Lower lobe of right lung (tissue), 2 donors: ENCODE measurements around the gene MAMDC2. TPM values are rescaled to one million over a fixed set of nuclear protein-coding genes. Genes with fewer than 3 reads are reported as not detected.
"Not testable (repeated sequence)": the region's sequence is repeated elsewhere in the genome, so short reads cannot be mapped to it uniquely, and the experiment has no call there.

ENCODE experiments used
- ATAC-seq, 2 donors: fragments of 200-7000 bp; cut with Tn5 transposase; one replicate each; pipeline ENCODE4 v1.9.1; 2020 to 2022; ENCODE audit warnings: mild to moderate bottlenecking in 2 of 2, moderate library complexity in 2 of 2
- DNase-seq: peaks from one replicate; pipeline ENCODE4 v3.0.0-alpha.2; 2020
- H3K27ac ChIP-seq: fragments of 200-600 bp; one replicate; pipeline ENCODE4 v1.8.0; 2022
- H3K27me3 ChIP-seq: fragments of 200-600 bp; one replicate; pipeline ENCODE4 v1.8.0; 2022; ENCODE audit warnings: low read depth
- H3K36me3 ChIP-seq: fragments of 200-600 bp; one replicate; pipeline ENCODE4 v1.8.0; 2022; ENCODE audit warnings: mild to moderate bottlenecking
- H3K4me1 ChIP-seq: fragments of 200-600 bp; one replicate; pipeline ENCODE4 v1.8.0; 2022
- H3K4me3 ChIP-seq: fragments of 200-600 bp; one replicate; pipeline ENCODE4 v1.8.0; 2022; ENCODE audit warnings: mild to moderate bottlenecking
- H3K9me3 ChIP-seq: fragments of 200-600 bp; one replicate; pipeline ENCODE4 v1.8.0; 2022
- intact Hi-C: fragments of 100-400 bp; cut with DNase I; formaldehyde crosslinking; loops from one replicate; pipeline ENCODE4 v1.11.0; 2022
- total RNA-seq: library from RNA; stranded (reverse); fragmentation: NEBNext Ultra II Directional; extraction: Animal tissue kit (Norgen Biotek cat#: 25700); gene quantifications from one replicate; pipeline ENCODE4 v1.2.1, GENCODE V29; 2021
- TF ChIP-seq, protein P1 (sequence below): fragments of 200-600 bp; IDR thresholded peaks from one replicate; pipeline ENCODE4 v1.8.0; 2022; ENCODE audit warnings: antibody characterized with exemption, mild to moderate bottlenecking
- donor health status: DM: no; HTN: yes; CAD: no; lungs with severe emphysema.

Gene MAMDC2
- total RNA-seq, 1 donor from 2014 or later = 35.1 TPM

DNA sequence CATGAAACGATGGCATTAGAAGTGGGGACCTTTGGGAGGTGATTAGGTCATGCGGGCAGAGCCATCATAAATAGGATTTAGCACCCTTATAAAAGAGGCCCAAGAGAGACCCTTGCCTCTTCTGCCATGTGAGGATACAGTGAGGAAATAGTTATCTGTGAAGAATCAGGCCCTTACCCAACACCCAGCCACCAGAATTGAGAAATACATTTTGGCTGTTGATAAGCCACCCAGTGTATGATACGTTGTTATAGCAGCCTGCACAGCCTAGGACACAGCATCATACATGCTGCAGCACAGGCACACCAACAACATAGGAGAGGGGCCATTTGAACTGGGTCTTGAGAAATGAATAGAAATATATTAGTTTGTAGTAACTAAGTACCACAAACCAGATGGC is 8.0 kb upstream of the MAMDC2 start:
- Histone ChIP-seq H3K9me3 (no peaks in the 10 kb centered on the region), H3K4me3 (no peak overlapping the region), H3K27ac (no peak overlapping the region), H3K4me1 (no peaks in the 10 kb centered on the region), H3K27me3 (no peaks in the 10 kb centered on the region), H3K36me3 (no peaks in the 10 kb centered on the region)
- TF ChIP-seq, protein P1, sequence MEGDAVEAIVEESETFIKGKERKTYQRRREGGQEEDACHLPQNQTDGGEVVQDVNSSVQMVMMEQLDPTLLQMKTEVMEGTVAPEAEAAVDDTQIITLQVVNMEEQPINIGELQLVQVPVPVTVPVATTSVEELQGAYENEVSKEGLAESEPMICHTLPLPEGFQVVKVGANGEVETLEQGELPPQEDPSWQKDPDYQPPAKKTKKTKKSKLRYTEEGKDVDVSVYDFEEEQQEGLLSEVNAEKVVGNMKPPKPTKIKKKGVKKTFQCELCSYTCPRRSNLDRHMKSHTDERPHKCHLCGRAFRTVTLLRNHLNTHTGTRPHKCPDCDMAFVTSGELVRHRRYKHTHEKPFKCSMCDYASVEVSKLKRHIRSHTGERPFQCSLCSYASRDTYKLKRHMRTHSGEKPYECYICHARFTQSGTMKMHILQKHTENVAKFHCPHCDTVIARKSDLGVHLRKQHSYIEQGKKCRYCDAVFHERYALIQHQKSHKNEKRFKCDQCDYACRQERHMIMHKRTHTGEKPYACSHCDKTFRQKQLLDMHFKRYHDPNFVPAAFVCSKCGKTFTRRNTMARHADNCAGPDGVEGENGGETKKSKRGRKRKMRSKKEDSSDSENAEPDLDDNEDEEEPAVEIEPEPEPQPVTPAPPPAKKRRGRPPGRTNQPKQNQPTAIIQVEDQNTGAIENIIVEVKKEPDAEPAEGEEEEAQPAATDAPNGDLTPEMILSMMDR = no peak
- ATAC-seq = no peak
- DNase-seq = no peak
- intact Hi-C loops = no loop called here

DNA sequence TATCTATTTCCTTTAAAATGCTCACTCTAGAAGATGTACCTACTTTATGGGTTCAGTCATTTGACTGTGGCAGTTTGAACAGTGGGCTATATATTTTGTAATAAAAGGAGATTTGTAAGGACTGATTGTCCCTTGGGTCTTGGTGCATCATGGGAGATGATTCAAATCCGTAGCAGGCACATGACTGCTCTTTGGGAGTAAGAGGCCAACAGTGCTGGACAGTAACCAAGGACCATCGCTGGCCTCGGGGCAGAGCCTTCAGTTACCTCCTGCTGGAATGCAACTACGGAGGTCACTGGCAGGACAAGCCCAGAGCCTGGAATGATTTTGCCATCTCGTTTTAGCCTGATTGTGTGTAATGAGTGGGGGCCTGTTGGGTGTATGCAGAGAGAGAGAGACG is 7.0 kb upstream of the MAMDC2 start:
- H3K4me1 ChIP-seq = no peaks in the 10 kb centered on the region
- intact Hi-C loops = no loop called here
- TF ChIP-seq, protein P1 = no peak
- DNase-seq (no peak), ATAC-seq (no peak)
- H3K27ac ChIP-seq = no peak overlapping the region
- H3K27me3 ChIP-seq = no peaks in the 10 kb centered on the region
- no peaks in the 10 kb centered on the region for H3K9me3 ChIP-seq
- H3K36me3 ChIP-seq = no peaks in the 10 kb centered on the region
- H3K4me3 ChIP-seq = no peak overlapping the region

DNA sequence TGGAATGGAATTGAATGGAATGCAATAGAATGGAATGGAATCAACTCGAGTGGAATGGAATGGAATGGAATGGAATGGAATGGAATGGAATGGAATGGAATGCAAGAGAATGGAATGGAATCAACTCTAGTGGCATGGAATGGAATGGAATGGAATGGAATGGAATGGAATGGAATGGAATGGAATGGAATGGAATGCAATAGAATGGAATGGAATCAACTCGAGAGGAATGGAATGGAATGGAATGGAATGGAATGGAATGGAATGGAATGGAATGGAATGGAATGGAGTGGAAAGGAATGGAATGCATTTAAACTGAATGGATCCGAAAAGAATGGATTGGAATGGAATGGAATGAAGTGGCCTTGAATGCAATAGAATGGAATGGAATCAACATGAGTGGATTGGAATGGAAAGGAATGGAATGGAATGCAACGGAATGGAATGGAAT is 5.5 kb upstream of the MAMDC2 start:
- H3K4me1 ChIP-seq, H3K36me3 ChIP-seq, intact Hi-C loops, DNase-seq, H3K9me3 ChIP-seq, H3K27me3 ChIP-seq, H3K27ac ChIP-seq, H3K4me3 ChIP-seq: not testable (repeated sequence)
- ATAC-seq = peak; percentile 58 to 60

DNA sequence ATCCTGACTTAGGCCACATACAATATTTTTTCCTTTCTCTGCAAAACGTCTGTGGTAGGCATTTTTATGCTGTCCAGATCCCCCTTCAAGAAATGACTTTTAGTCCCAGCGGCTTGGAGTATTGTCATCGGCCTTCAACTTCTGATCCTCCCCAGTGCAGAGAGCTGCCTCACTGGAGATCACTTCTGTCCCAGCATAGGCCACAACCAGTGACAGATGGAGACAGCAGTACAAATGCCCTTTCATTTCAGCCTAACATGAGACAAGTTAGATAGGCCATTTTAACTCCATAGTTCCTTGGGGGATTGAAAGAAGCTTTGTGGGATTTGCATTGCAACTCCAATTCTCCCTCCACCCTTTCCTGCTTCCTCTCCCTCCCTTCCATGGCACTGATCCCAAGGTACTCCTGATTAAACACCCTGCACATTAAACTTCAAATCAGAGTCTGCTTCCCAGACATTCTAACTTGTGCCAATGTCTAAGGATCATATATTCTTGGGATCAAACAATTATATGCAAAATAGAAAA is 3.2 kb upstream of the MAMDC2 start:
- intact Hi-C loops = no loop called here
- Histone ChIP-seq H3K4me1 (peaks cover 15% of the 10 kb centered on the region), H3K4me3 (no peak overlapping the region), H3K9me3 (no peaks in the 10 kb centered on the region), H3K27ac (no peak overlapping the region), H3K36me3 (no peaks in the 10 kb centered on the region), H3K27me3 (peaks cover 3% of the 10 kb centered on the region)
- DNase-seq = no peak
- TF ChIP-seq, protein P1 = no peak
- ATAC-seq = no peak

DNA sequence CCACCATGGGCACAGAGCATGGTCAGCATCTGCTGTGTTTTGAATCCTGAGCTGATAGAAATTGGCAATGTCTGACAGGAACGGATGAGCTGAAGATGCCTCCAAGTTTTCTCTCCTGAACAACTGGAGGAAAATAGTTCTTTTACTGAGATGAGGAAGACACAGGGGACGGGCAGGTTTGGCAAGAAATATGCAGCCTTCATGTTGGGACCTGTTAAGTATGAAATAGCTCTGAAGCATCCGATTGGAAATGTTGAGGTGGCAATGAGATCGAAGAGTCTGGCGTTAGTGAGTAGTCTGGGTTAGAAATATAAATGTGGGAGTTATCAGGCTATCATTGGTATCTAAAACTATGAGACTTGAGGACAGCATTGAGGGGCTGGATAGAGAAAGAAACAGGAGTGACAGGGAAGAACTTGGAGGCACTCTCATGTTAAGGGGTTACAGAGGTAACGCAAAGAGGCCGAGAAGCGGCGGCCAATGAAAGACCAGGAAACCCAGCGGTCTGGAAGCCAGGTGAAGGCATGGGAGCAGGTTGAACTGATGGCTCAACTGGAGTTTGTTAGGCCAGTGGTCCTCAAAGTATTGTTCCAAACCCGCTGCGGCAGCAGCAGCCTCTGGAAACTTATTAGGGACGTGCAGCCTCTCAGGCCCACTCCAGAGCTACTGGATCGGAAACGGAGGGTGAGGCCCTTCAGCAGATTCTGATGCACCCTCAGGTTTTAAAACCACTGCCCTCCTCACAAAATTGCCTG is 1.0 kb upstream of the MAMDC2 start:
- H3K4me3 ChIP-seq = peak overlapping the region; percentile 59
- H3K4me1 ChIP-seq = peaks cover 22% of the 10 kb centered on the region
- ATAC-seq (no peak), DNase-seq (no peak)
- no peaks in the 10 kb centered on the region for H3K36me3 ChIP-seq
- H3K9me3 ChIP-seq = no peaks in the 10 kb centered on the region
- TF ChIP-seq, protein P1 = no peak
- H3K27me3 ChIP-seq = peaks cover 3% of the 10 kb centered on the region
- peak overlapping the region; percentile 61 for H3K27ac ChIP-seq
- intact Hi-C loops = no loop called here

DNA sequence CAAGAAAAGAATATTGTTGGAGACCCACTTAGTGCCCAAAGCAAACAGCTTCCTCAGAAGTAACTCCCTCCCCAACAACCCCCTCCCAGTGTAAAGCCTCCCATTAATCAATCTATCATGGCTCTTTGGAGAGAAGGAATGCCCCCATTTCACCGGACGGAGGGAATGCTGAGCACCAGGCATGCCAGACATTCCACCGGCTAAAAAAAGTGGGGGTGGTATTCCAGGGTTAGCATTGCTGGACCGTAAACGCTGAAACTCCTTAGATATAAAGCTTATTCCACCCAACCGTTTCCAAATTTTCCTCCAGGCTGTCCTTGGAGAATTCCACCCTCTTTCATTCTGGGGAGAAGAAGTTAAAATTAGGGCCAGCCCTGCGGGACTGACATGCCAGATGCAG is 363 bp upstream of the MAMDC2 start:
- intact Hi-C loops = no loop called here
- DNase-seq = no peak
- no peak for ATAC-seq
- TF ChIP-seq, protein P1 = no peak
- Histone ChIP-seq H3K36me3 (no peaks in the 10 kb centered on the region), H3K27me3 (peaks cover 3% of the 10 kb centered on the region), H3K4me3 (peak overlapping the region; percentile 59), H3K27ac (peak overlapping the region; percentile 61), H3K4me1 (peaks cover 22% of the 10 kb centered on the region), H3K9me3 (no peaks in the 10 kb centered on the region)
